PC-3 (cell line): ENCODE measurements around the gene PTGES. TPM values are rescaled to one million over a fixed set of nuclear protein-coding genes. Genes with fewer than 3 reads are reported as not detected.

Experiments
- ATAC-seq: fragments of 200-7000 bp; cut with Tn5 transposase; 2 replicates; pipeline ENCODE4 v1.9.1; 2020; ENCODE audit warnings: mild to moderate bottlenecking, moderate library complexity
- BruUV-seq: library from RNA; stranded (reverse); fragments of 400-500 nt; replicated peaks from 2 replicates; lab custom pipeline; 2021; lab: Mats Ljungman, UMichigan
- CTCF ChIA-PET: fragments of 300-600 bp; sonication (Branson Sonifier 250); formaldehyde crosslinking; loops from one replicate; lab custom pipeline; 2022; ENCODE audit warnings: antibody characterized with exemption; lab: Charles Lee
- POLR2A ChIA-PET: fragments of 300-600 bp; sonication (Branson Sonifier 250); formaldehyde crosslinking; loops from one replicate; lab custom pipeline; 2022; ENCODE audit warnings: antibody characterized with exemption; ENCODE audit not compliant: unreplicated experiment; lab: Charles Lee
- DNase-seq: peaks from one replicate; pipeline ENCODE4 v3.0.0-alpha.2; 2015
- H2AFZ ChIP-seq: fragments of 300-600 bp; sonication (generic); 2 replicates; pipeline ENCODE4 v1.6.0; 2016; ENCODE audit warnings: antibody characterized with exemption, low read length
- H3F3A ChIP-seq: fragments of 300-600 bp; sonication (generic); one replicate; pipeline ENCODE4 v1.6.0; 2017; ENCODE audit warnings: antibody characterized with exemption, low read length, control low read depth, mild to moderate bottlenecking; ENCODE audit not compliant: unreplicated experiment
- H3K27ac ChIP-seq: fragments of 300-600 bp; sonication (generic); 2 replicates; pipeline ENCODE4 v1.5.1; 2016; ENCODE audit warnings: mild to moderate bottlenecking, low read length
- H3K27me3 ChIP-seq: fragments of 300-600 bp; sonication (generic); 2 replicates; pipeline ENCODE4 v1.6.1; 2016; ENCODE audit warnings: low read length, mixed read lengths
- H3K36me3 ChIP-seq: fragments of 300-600 bp; sonication (generic); 2 replicates; pipeline ENCODE4 v1.6.1; 2016; ENCODE audit warnings: low read depth, mixed run types, low read length, mixed read lengths
- H3K4me1 ChIP-seq: fragments of 300-600 bp; sonication (generic); 2 replicates; pipeline ENCODE4 v1.5.1; 2016; ENCODE audit warnings: low read length; ENCODE audit not compliant: insufficient read depth
- H3K4me2 ChIP-seq: fragments of 300-600 bp; sonication (generic); 2 replicates; pipeline ENCODE4 v1.6.0; 2016; ENCODE audit warnings: low read length
- H3K4me3 ChIP-seq: fragments of 300-600 bp; sonication (generic); 2 replicates; pipeline ENCODE4 v1.5.1; 2016; ENCODE audit warnings: mild to moderate bottlenecking, low read length, mixed read lengths
- H3K79me2 ChIP-seq: fragments of 300-600 bp; sonication (generic); 2 replicates; pipeline ENCODE4 v1.6.1; 2017; ENCODE audit warnings: low read length, mixed read lengths
- H3K9ac ChIP-seq: fragments of 300-600 bp; sonication (generic); 2 replicates; pipeline ENCODE4 v1.6.0; 2016; ENCODE audit warnings: mild to moderate bottlenecking, low read length
- H3K9me2 ChIP-seq: fragments of 300-600 bp; sonication (generic); replicated peaks from 2 replicates; pipeline ENCODE4 v1.6.1; 2016; ENCODE audit warnings: mixed run types, low read length, mixed read lengths
- H3K9me3 ChIP-seq: fragments of 300-600 bp; sonication (generic); 2 replicates; pipeline ENCODE4 v1.6.1; 2016; ENCODE audit warnings: low read length, mixed read lengths
- H4K20me1 ChIP-seq: fragments of 300-600 bp; sonication (generic); 2 replicates; pipeline ENCODE4 v1.6.1; 2016; ENCODE audit warnings: low read length, mixed read lengths
- EZH2 ChIP-seq: fragments of 300-600 bp; sonication (generic); IDR thresholded peaks from one replicate; pipeline ENCODE4 v1.6.1; 2017; ENCODE audit warnings: antibody characterized with exemption, mild to moderate bottlenecking, low read length; ENCODE audit not compliant: unreplicated experiment
- EZH2phosphoT487 ChIP-seq: fragments of 300-600 bp; sonication (generic); IDR thresholded peaks from 2 replicates; pipeline ENCODE4 v1.6.1; 2018; ENCODE audit warnings: mild to moderate bottlenecking, antibody characterized with exemption, low read length, borderline replicate concordance
- intact Hi-C: fragments of 100-400 bp; cut with micrococcal nuclease; formaldehyde crosslinking; loops from 2 replicates; pipeline ENCODE4 v1.9.0; 2023
- total RNA-seq: library from RNA; depleted of rRNA; stranded (reverse); fragments of >200 nt; gene quantifications from 2 replicates; pipeline ENCODE4 v1.2.3, GENCODE V29; 2014; rRNA removed
- TF ChIP-seq, protein P1 (sequence below): fragments of 300-600 bp; sonication (generic); conservative IDR thresholded peaks from 2 replicates; pipeline ENCODE4 v1.5.1; 2017; ENCODE audit warnings: antibody characterized with exemption, low read depth, mild to moderate bottlenecking, low read length

Gene PTGES
- total RNA-seq, 1 experiment from 2014 or later: 21.0 TPM

- ChIA-PET POLR2A (no interaction called here), CTCF (no interaction called here)
- intact Hi-C loops: no loop called here
- H3K4me2 ChIP-seq: no peak overlapping the region
- no TSS peak for BruUV-seq
- H3F3A ChIP-seq: no peaks in the 10 kb centered on the region
- peaks cover 3% of the 10 kb centered on the region; the same call in 1 of the 2 replicates for H3K4me1 ChIP-seq
- no peak for TF ChIP-seq EZH2phosphoT487
- TF ChIP-seq, protein P1, sequence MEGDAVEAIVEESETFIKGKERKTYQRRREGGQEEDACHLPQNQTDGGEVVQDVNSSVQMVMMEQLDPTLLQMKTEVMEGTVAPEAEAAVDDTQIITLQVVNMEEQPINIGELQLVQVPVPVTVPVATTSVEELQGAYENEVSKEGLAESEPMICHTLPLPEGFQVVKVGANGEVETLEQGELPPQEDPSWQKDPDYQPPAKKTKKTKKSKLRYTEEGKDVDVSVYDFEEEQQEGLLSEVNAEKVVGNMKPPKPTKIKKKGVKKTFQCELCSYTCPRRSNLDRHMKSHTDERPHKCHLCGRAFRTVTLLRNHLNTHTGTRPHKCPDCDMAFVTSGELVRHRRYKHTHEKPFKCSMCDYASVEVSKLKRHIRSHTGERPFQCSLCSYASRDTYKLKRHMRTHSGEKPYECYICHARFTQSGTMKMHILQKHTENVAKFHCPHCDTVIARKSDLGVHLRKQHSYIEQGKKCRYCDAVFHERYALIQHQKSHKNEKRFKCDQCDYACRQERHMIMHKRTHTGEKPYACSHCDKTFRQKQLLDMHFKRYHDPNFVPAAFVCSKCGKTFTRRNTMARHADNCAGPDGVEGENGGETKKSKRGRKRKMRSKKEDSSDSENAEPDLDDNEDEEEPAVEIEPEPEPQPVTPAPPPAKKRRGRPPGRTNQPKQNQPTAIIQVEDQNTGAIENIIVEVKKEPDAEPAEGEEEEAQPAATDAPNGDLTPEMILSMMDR: no peak
- TF ChIP-seq EZH2: no peak
- H3K9me2 ChIP-seq: no peaks in the 10 kb centered on the region
- DNase-seq (no peak), ATAC-seq (no peak)
- H3K27ac ChIP-seq: no peak overlapping the region
- H3K9ac ChIP-seq: no peak overlapping the region
- H3K36me3 ChIP-seq: no peaks in the 10 kb centered on the region
- H3K9me3 ChIP-seq: no peaks in the 10 kb centered on the region
- no peak overlapping the region for H2AFZ ChIP-seq
- H4K20me1 ChIP-seq: no peaks in the 10 kb centered on the region
- no peak overlapping the region for H3K4me3 ChIP-seq
- H3K79me2 ChIP-seq: no peaks in the 10 kb centered on the region
- H3K27me3 ChIP-seq: no peaks in the 10 kb centered on the region
These were observed 60.3 kb downstream of the PTGES start for GRCh38 chr9:129692534-129692933.

Other genes starting within 250 kb of the PTGES start
- gene C9orf50, start 131.9 kb downstream of the PTGES start, total RNA-seq: not detected in 2 replicates
- gene NTMT1, start 126.9 kb downstream of the PTGES start, total RNA-seq: 50.2 and 60.6 TPM in 2 replicates
- 19.1 and 20.8 TPM in 2 replicates for gene ASB6, start 110.9 kb downstream of the PTGES start, total RNA-seq
- 0.47 and 1.3 TPM in 2 replicates for gene PRRX2, start 87.4 kb downstream of the PTGES start, total RNA-seq
- gene TOR1B, start 50.1 kb upstream of the PTGES start, total RNA-seq: 11.0 and 12.8 TPM in 2 replicates
- gene TOR1A, start 71.1 kb upstream of the PTGES start, total RNA-seq: 28.2 and 29.8 TPM in 2 replicates
- gene C9orf78, start 82.2 kb upstream of the PTGES start, total RNA-seq: 42.4 and 57.4 TPM in 2 replicates
- 15.0 and 16.2 TPM in 2 replicates for gene USP20, start 82.4 kb upstream of the PTGES start, total RNA-seq